D721Med (cell line): Measurements from ENCODE around the gene RSPH3.
"Not testable (repeated sequence)": the region's sequence is repeated elsewhere in the genome, so short reads cannot be mapped to it uniquely, and the experiment has no call there.

Experiments
- DNase-seq: peaks from one replicate; pipeline ENCODE4 v3.0.0; 2011; ENCODE audit warnings: low spot score; ENCODE audit not compliant: insufficient read length
- FAIRE-seq: peaks from 2 replicates; lab custom pipeline; 2011; peaks lifted over from hg19 to GRCh38; lab: Jason Lieb, UNC
- TF ChIP-seq, protein P1 (sequence below): IDR thresholded peaks from 2 replicates; pipeline ENCODE4 v1.5.1; 2012; ENCODE audit warnings: mild to moderate bottlenecking, control low read depth; ENCODE audit not compliant: insufficient read depth; ENCODE audit errors: missing control alignments

Gene RSPH3

DNA sequence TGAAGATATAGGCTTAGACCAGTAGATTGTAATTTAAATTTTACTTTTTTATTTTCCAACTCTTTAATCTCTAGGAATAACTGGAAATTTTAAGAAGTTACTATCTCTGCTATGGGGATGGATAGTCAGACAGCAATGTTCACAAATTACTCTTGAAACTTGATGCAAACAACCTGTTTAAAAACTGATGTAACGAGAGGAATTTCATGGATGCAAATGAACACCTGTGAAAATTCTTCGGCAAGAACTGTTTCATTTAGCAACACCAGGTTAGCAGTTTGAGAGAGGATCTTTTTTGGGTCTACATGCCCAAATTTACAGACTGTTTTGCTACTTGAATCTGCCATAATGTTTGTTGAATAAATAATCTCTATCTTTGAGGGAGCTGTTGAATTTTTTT is 20.0 kb upstream of the RSPH3 start:
- DNase-seq (no peak), FAIRE-seq (no peak)
- TF ChIP-seq, protein P1, sequence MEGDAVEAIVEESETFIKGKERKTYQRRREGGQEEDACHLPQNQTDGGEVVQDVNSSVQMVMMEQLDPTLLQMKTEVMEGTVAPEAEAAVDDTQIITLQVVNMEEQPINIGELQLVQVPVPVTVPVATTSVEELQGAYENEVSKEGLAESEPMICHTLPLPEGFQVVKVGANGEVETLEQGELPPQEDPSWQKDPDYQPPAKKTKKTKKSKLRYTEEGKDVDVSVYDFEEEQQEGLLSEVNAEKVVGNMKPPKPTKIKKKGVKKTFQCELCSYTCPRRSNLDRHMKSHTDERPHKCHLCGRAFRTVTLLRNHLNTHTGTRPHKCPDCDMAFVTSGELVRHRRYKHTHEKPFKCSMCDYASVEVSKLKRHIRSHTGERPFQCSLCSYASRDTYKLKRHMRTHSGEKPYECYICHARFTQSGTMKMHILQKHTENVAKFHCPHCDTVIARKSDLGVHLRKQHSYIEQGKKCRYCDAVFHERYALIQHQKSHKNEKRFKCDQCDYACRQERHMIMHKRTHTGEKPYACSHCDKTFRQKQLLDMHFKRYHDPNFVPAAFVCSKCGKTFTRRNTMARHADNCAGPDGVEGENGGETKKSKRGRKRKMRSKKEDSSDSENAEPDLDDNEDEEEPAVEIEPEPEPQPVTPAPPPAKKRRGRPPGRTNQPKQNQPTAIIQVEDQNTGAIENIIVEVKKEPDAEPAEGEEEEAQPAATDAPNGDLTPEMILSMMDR, result no peak

DNA sequence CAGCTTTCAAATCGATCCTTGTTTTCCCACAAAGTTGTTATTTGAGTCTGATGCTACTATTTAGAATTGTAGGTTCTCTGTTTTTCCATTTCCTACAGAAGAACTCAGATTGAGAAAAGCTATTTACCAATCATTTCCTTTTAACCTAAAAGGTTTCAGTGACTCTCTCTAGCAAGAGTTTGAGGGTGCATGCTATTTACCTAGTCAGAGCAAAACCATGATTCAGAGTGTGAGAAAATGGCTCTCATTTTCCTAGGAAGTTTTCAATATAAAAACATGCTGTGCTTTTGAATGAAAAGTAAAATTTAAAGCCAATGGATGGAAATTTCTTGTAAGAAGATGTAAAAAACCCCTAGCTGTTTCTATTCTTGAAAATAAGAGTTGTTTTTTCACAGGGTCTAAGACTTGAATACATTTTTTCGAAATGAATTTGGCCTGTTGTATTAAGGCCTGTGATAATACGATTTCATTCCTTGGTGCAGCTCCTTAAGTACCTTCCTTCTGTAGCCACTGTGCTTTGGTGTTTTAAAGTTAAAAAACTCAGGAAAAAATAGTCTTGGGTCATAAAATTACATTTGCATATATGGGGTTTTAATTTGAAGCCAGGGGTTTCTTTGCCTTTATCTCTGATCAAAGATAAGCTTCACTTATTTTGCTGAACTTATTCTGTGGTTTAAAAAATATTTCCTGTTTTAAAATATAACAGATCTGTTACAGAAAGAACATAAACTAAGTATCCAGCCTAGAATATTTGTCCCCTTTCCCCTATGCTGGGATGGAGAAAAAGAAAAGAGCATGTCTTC is 18.0 kb upstream of the RSPH3 start:
- TF ChIP-seq, protein P1, result no peak
- DNase-seq (no peak), FAIRE-seq (no peak)

DNA sequence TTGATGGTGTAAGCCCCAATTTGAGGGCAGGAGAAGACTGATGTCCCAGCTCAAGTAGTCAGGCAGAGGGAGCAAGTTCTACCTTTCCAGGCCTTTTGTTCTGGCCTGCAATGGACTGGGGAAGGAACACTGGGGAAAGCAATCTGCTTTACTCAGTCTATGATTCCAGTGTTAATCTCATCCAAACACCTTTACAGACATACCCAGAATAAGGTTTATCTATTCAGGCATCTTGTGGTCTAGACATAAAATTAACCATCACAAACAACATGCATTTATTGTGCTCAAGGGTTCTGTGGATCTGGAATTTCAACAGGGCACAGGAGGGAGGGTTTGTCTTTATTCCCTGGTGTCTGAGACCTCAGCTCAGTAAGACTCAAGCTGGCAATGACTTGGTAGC is 14.4 kb upstream of the RSPH3 start:
- no peak for DNase-seq
- peak; percentile 6 for FAIRE-seq
- TF ChIP-seq, protein P1, result no peak

DNA sequence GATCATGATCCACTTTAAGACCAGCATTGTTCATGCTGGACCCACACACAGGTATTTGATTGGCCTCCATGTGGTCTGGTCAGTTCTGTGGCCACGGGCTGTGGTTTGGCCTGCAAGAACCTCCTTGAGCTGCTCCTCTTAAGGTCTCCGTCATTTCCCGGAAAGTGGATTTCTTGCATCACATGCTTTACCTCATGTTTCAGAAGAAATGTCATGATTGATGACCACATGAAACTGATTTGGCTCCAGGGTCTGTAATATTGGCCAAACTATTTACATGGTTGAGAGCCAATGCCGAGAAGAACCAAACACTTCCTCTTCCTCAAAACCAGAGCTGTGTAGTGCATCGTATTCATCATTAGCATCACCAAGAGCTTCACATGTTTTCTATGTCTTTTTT is 13.2 kb upstream of the RSPH3 start:
- DNase-seq, result no peak
- TF ChIP-seq, protein P1, result no peak

DNA sequence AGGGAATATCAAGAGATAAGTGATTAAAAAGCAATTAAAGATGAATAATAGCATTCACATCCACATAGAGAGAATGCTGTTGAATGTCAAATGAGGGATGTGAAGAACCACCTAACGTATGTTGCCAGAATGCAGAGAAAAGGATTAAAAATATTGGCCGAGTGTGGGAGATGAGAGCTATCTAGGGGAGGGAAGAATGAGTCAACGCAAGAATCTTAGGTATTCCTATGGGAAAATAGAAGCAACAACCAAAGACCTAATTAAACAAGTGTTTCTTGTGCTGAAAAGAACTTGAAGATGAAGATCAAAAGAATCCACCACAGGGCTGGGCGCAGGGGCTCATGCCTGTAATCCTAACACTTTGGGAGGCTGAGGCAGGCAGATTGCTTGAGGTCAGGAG is 12.2 kb upstream of the RSPH3 start:
- FAIRE-seq, result no peak
- TF ChIP-seq, protein P1, result no peak

More for the DNA sequence above, 13.2 kb upstream of the RSPH3 start:
- FAIRE-seq, result no peak

DNA sequence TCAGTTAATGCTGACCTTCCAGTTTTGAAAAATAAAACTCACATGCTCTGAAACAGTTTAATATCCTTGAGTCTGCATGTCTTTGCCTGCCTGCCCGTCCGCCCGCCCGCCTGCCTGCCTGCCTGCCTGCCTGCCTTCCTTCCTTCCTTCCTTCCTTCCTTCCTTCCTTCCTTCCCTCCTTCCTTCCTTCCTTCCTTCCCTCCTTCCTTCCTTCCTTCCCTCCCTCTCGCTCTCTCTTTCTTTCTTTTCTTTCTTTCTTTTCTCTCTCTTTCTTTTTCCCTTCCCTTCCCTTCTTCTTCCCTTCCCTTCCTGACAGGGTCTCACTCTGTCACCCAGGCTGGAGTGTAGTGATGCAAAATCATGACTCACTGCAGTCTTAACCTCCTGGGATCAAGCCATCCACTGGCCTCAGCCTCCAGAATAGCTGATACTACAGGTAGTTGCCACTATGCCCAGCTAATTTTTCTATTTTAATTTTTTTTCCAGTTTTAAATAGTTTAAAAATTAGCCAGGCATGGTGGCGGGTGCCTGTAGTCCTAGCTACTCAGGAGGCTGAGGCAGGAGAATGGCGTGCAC is 10.1 kb upstream of the RSPH3 start:
- FAIRE-seq, DNase-seq: not testable (repeated sequence)

More for the DNA sequence above, 12.2 kb upstream of the RSPH3 start:
- DNase-seq, result no peak

DNA sequence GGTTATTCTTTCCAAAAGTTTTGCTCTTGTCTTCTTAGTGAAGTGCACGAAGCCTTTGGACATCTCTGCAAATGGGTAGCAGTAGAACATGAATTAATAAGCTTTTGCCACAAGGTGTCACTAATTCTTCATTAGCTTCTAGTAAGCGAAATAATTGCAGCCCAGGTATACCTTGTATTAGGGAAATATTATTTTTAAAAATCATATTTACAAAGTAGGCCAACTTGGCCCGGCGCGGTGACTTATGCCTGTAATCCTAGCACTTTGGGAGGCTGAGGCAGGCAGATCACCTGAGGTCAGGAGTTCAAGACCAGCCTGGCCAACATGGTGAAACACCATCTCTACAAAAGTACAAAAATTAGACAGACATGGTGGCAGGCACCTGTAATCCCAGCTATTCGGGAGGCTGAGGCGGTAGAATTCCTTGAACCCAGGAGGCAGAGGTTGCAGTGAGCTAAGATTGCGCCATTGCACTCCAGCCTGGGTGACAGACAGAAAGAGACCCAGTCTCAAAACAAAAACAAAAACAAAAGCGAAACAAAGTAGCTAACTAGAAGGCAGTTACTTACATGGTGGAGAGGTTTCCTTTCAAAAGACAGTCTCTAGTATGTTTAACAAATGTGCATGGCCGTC is 8.8 kb upstream of the RSPH3 start:
- TF ChIP-seq, protein P1, result peak; percentile 53
- FAIRE-seq (no peak), DNase-seq (no peak)
